Stimulated activated CD4-positive, alpha-beta T cell treated with anti-CD3 and anti-CD28 coated beads, Interleukin-15, amount 100 ng/mL, for 24 hours (primary cell): ENCODE results near the gene SPSB1.
A peak's percentile ranks its signal among the peaks of the same experiment; 100 is the strongest.

Experiments used
- DNase-seq: peaks from one replicate; pipeline ENCODE4 v3.0.0-alpha.2; 2020

Gene SPSB1

DNA sequence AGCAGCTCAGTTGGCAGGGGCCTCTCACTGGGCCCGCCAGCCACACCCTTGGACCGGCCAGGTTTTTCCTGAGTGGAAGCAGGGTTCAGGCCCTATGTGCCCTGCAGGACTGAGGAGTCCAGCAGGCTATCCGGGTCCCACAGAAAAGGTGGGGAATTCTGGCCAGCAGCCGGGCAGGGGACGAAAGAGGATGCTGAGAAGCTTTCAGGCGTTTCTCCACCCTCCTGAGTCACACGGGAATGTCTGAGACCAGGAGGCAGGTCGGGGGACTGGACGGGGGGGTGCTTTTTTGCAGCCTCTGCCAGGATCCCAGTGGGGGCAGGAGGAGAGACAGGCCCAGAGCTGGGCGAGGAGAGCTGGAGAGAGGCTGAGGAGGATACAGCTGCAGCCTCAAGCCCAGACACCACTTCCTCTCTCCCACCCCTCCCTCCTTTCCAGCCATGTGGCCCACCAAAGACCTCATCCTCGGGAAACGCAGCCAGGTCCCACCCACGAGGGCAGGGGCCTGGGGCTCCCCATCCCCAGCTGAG, 105.4 kb downstream of the SPSB1 start:
- no peak for DNase-seq

DNA sequence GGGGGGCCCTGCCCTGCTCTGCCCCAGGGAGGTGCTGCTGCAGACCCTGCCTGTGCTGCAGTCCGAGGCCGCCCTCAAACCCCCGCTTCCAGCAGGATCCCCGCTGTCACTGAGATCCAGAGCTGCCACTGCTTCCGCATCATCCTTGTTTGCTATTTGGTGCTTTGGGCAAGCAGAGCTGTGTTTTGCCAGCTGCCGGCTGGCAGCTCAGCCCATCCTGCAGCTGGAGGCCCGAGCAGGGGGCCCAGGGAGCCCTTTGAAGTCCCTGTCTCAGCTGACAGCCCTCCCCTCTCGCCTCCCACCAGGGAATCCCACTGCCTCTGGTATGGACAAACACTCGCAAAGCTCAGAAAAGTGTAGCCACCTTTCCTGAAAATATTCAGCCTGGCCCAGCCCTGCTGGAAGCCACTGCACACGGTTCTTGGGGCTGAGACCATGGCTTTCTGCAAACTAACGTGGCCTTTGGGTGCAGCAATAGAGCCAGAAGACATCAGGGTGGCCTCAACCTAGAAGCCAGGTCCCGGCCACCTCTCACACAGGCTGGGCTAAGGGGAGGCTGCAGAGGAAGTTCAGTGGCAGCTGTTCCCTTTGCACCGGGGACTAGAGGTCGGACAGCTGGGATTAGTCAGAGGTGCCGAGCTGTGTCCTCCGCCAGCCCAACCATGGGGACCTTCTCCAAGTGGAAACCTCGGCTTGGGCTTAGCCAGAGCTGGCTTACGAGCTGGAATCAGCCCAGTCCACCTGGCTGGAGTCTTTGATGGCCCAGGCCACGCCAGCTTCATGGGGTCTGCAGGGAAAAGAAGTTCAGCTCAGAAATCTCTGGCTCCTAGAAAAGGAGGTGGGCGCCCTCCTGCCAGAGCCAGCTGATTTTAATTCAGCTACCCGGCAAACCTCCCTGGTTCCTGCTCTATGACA, 107.1 kb downstream of the SPSB1 start:
- DNase-seq: no peak

DNA sequence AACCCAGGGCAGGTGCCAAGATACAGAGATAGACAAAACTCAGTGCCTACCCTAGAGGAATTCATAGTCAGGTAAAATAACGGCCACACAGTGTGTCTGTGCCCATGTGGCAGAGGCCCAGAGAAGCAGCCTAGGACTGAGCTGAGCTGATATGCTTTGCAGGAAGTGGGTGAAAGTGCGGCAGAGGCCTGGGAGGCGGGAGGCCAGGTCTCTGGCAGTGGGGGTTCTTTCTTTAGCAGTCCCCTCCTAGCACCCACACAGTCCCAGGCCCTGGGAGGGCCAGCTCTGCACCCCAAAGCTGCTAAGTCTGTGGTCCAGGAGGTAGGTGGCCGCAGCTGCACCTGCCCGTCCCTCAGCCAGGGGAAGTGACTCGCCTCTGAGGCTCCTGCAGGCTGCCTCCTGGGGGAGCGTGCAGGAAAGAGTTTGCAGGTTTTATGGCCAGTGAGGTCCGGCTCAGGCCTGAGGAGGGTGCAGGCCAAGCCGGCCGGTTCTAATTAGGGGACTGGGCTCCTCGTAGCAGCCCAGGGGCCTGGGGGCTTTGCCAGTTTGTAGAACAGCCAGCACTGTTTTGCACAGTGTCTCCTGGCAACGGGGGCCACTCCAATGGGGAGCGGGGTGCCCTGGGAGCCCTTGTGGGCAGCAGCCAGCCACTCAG, 107.9 kb downstream of the SPSB1 start:
- DNase-seq: peak; percentile 30

DNA sequence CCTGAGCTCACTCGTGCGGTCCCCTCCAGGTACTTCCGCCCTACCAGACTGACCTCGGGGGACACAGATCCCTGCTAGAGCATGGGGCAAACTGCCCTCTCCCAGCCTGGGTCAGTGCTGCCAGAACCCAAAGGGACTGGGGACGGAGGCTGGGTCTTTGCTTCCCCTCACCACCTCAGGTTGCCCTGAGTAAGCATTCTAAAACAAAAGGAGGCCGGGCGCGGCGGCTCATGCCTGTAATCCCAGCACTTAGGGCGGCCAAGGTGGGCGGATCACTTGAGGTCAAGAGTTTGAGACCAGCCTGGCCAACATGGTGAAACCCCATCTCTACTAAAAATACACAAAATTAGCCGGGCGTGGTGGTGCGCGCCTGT, 108.4 kb downstream of the SPSB1 start:
- no peak for DNase-seq

DNA sequence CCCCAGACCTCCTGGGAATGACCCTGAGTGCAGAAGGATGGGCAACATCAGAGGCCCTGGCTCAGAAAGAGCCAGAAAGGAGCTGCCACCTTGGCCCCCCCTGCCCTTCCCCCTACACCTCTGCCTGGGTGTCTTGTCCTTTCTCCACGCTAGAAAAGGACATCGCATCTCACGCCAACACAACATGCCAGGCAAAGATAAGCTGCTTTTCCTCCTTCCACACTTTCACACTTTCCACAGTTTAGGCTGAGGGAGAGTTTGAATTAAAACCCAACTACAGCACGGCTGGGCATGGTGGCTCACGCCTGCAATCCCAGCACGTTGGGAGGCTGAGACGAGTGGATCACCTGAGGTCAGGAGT, 109.5 kb downstream of the SPSB1 start:
- DNase-seq: no peak

DNA sequence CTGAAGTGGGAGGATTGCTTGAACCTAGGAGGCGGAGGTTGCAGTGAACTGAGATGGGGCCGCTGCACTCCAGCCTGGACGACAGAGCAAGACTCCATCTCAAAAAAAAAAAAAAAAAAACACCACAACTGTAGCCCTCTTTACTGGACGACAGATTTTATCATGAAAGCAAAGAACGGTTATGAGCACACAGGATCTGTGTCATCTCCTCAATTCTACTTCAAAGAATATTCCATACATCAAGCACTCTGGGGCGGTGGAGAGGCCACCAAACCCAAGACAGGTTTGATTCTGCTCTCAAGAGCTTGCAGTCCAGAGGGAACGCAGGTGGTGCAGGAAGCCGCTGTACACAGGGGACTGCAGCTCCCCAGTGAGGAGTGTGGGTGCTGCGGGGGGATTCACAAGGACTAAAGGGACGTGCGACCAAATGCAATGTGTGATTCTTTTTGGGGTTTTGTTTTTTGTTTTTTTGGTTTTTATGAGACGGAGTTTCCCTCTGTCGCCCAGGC, 110.1 kb downstream of the SPSB1 start:
- no peak for DNase-seq

DNA sequence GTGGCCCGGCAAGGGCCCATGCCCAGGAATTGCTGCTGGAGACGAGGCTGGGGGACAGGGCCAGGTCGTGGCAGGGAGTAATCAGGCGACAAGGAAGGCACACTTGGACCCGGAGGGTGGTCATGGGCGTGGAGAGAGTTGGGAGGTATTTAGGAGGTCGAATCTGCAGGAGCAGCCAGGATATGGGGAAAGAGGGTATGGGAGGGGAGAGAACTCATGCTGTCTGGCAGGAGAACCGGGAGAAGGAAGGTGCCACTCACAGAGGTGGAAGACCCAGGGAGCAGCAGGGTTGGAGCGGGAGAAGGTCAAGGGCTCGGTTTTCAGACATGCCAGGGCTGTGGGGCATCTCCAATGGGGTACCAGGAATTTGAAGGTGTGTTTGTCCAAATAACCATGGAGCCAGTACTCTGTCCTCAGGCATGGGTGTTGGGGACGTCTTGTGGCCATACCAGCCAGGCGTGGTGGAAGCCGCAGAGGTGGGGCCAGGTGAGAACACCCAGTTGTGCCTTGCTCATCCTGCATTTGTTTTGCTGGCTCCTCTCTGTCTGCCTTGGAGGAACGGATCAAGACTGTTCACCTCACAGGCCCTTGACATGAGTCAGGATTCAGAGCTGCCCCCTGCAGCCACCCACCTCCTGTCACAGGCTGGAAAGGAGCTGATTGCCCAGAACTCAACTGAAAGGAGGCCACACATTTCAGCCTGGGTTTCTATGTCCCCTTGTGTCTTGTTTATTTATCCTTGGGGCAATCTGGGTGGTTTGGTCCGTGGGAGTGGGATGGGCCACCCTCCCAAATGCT, 111.6 kb downstream of the SPSB1 start:
- no peak for DNase-seq

DNA sequence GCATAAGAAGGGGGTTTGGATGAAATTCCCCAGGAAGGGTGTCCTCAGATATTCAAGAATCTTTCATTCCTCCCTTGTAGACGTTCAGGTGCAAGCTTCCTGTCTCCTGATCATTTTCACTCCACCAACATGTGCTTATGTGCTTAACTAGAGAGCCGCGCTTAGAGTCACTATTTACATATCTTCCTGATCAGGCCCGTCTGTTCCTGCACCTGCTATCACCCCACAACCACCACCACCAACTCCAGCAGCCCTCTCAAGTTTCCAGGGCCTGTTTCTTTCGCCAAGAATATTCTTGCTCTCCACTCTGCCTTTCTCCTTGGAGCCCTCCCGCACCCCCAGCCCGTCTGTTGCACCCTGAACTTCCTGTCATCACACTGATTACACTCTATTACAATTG, 113.4 kb downstream of the SPSB1 start:
- no peak for DNase-seq

DNA sequence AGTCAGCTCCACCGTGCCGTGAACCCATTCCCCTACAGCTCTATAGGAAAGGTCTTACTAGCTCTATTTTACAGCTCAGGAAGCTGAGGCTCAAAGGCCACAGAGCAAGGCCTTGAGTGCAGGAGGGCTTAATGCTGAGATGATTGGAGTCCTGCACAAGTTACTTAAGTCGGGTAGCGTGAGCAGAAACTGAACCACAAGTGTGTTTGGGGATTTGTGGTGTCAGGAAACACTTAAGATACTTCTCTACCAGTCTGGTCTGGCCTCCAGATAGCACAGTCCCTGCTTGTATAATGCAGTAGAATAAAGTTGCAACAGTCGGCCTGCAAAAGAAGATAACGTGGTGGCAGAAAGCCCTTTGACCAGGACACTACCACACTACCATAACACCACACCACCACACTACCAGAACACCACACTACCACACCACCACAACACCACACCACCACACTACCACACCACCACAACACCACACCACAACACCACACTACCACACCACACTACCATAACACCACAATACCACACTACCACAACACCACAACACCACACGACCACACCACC, 118.1 kb downstream of the SPSB1 start:
- no peak for DNase-seq

DNA sequence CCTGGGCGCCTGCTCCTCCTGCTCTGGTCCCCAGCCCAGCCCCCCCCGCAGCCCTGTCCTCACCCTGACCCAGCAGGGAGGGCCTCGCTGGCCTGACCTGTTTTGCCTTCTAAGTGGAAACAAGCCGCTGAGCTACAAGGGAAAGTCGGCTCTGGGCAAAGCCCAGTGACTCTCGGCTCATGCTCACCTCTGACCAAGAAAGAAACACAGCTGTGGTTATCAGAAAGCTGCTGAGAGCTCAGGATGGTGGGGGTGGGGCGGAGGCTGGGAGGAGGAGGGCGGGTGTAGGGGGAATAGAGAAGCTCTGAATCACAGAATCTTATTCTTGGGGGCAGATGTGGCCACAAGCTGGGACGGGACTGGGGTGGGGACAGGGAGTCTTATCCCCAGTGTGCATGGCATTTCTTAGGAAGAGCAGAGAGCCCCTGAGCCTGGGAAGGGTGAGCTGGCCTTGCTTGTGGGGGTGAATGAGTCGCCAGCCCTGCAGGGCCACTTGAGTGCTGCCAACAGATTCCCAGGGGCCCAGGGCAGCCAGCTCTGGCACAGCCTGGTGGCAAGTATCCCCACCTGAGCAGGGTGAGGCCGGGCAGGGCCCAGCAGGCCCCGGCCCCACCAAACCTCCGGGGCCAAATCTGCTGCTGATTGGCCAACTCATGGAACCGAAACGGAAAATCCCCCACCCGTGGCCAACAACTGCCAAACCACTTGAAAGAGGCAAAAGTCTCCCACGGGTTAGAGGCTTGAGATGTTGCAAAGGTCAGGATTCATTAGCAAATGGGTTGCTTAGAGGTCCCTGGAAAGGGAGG, 120.6 kb downstream of the SPSB1 start:
- peak; percentile 83 for DNase-seq

DNA sequence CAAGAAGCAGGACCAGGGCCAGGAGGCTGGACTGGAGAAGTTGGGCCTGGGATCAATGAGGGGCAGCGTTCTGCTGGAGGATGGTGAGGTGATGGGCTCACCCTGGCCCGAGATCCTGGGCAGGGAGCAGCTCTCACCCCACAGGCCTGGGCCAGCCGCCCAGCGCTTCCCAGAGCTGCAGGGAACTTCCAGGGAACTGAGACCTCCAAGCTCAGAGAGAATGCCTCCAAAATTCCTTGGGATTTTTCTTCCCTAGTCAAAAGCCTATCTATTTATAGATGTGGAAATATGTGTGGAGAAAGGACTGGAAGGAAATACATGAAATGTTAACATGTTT, 121.2 kb downstream of the SPSB1 start:
- DNase-seq: no peak

DNA sequence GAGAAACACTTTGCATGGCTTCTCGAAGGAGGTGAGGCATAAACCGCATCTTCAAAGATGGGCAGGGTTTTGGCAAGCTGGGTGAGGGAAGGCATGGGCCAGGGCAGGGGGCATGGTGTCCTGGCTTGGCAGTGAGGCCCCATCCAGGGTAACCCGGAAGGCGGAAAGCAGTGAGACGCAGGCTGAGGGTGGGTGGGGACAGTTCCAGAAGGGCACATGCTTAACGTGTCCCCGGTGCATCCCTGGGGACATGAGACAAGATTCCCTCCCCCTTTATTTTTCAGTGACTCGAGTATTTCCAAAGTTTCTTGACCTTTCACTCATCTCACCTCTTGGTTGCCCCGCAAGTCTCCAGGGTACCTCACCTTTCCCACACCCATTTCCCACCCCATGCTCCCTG, 123.8 kb downstream of the SPSB1 start:
- DNase-seq: no peak

DNA sequence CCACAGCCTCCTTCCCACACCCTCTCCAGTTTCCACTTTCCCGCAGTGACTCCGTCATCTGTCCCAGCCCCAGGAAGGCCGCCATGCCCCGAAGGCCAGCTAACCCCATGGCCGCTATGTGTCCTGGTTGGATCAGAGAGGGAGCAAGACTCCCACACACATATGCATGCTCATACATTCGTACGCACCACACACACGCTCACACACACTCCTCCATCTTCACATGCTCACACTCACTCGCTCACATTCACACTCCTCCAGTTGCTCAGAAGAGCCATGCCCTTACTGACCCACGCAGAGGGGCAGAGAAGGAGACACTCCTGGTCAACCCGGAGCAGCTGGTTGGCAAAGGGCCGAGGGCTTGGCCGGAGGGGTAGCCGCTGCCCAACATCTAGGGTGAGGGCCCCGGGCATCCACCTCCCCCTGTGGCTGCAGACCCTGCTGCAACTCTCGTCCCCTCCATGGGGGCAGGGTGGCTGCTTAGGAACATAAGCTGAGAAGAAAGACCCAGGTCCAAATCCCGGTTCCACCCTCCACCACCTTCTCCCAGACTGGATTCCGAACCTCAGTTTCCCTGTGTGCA, 124.3 kb downstream of the SPSB1 start:
- DNase-seq: no peak

DNA sequence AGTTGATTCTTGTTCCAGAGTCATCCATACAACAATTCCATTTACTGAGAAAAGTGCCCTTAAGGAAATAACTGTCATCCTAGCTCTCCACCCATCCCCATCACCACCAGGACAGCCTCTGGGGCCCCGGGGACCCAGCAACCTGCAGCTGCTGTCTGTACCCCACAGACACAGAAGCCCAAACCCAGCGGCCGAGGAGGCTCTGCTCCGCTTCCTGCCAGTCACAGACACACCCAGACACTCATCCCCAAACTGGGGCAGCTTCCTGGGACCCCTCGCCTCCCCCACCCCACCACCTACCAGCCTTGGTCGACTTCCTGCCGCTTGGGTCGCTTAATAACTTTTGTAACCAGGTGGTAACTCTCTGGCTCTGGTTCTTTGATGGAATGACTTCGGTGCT, 125.0 kb downstream of the SPSB1 start:
- DNase-seq: peak; percentile 40

DNA sequence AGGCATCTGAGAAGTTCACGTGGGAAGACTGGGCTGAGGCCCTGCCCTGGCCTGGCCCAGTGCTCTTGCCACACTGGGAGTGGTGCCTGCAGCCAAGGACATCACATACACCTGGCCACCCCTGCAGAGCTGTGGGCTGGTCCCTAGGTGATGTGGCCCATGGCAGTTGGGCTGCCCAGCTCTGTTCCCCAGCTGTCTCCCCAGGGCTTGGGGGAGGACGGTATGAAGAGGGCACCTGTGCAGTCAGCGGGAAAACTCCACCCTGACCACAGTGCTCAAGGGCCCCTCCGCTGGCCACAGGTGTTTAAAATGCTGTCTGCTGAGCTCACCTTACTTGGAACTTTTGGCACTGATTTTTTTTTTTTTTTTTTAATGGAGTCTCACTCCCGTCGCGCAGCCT, 126.2 kb downstream of the SPSB1 start:
- no peak for DNase-seq
